GM10266 (cell line): ENCODE measurements around the gene INIP.

Experiments
- DNase-seq: peaks from one replicate; pipeline ENCODE4 v3.0.0; 2012; ENCODE audit errors: extremely low spot score
- CTCF ChIP-seq: IDR thresholded peaks from 2 replicates; pipeline ENCODE4 v1.5.1; 2012; ENCODE audit warnings: mild to moderate bottlenecking, low read depth; ENCODE audit not compliant: control insufficient read depth, insufficient read depth; ENCODE audit errors: missing control alignments

INIP gene

GRCh38 chr9:112655668-112656067 is 62.2 kb downstream of the INIP start:
- no peak for TF ChIP-seq CTCF

GRCh38 chr9:112654282-112654681 is 63.6 kb downstream of the INIP start:
- no peak for DNase-seq
- TF ChIP-seq CTCF, result no peak

More at GRCh38 chr9:112655668-112656067, 62.2 kb downstream of the INIP start:
- DNase-seq, result no peak

GRCh38 chr9:112648624-112649023 is 69.3 kb downstream of the INIP start:
- no peak for TF ChIP-seq CTCF
- DNase-seq, result no peak

GRCh38 chr9:112647596-112647995 is 70.3 kb downstream of the INIP start:
- no peak for TF ChIP-seq CTCF

GRCh38 chr9:112642126-112642525 is 75.8 kb downstream of the INIP start:
- no peak for DNase-seq
- TF ChIP-seq CTCF, result no peak

More at GRCh38 chr9:112647596-112647995, 70.3 kb downstream of the INIP start:
- DNase-seq, result no peak

GRCh38 chr9:112640311-112640710 is 77.6 kb downstream of the INIP start:
- no peak for TF ChIP-seq CTCF
- no peak for DNase-seq
